ENCODE results near the gene UBE2H. TPM values are rescaled to one million over a fixed set of nuclear protein-coding genes. Genes with fewer than 3 reads are reported as not detected.
"Not testable (repeated sequence)": the region's sequence is repeated elsewhere in the genome, so short reads cannot be mapped to it uniquely, and the experiment has no call there.

The UBE2H gene
- total RNA-seq, 6 donors from 2014 or later = 60.5 to 138 (median 65.4) TPM

DNA sequence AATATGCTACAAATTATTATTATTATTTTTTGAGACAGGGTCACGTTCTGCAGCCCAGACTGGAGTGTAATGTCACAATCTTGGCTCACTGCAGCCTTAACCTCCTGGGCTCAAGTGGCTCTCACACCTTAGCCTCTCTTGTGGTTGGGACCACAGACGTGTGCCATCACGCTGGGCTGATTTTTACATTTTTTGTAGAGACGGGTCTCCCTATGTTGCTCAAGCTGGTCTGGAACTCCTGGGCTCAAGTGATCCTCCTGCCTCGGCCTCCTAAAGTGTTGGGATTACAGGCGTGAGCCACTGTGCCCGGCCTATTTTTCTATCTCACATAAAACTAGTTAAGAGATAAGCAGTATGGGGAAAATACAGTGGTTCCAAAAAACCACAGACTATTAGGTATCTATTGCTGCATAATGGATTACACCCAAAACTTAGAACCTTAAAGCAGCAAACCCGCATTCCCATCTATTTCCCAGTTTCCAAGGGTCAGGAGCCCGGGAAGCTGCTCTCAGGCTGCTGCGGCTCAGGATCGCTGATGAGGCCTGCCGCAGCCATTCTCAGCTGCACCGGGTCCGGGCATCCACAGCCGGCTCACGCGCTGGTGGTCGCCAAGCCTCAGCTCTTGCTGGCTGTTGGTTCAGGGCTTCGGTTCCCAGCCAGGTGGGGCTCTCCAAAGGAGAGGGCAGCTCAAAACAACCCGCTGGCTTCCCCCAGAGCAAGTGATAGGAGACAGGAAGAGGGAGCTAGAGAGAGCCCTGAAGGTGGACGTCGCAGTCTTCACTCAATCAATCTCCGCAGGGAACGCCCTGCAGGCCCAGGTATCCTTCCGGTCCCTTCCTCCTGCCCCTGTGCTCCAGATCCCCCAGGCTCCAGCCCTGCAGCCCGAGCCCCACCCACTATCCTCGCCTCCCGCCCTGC, 128.2 kb downstream of the UBE2H start:
- DNase-seq (peak in 1 of 2 donors; percentile 75), ATAC-seq (ENCODE audit: low FRiP score in 2 of 2) (peak; percentile 39 to 51)
- 36 to 47% methylated on average over 17 to 28 of the region's 28 CpGs for WGBS, 2 donors
- H3K4me3 ChIP-seq = peak overlapping the region in 3 of 4 donors; percentile 54 to 73 (median 60)
- H3K4me1 ChIP-seq = peaks cover 12 to 26% (median 16%) of the 10 kb centered on the region in 4 donors
- TF ChIP-seq EP300 (IDR thresholded peaks at IDR 0.05) (no peak), CTCF (IDR thresholded peaks at IDR 0.05) (no peak), POLR2AphosphoS5 (IDR thresholded peaks at IDR 0.05) (no peak), POLR2A (IDR thresholded peaks at IDR 0.05) (no peak)
- peak overlapping the region in 2 of 4 donors; percentile 77 for H3K27ac ChIP-seq
- H3K9me3 ChIP-seq = no peaks in the 10 kb centered on the region
- no peaks in the 10 kb centered on the region for H3K27me3 ChIP-seq
- H3K36me3 ChIP-seq = no peaks in the 10 kb centered on the region

DNA sequence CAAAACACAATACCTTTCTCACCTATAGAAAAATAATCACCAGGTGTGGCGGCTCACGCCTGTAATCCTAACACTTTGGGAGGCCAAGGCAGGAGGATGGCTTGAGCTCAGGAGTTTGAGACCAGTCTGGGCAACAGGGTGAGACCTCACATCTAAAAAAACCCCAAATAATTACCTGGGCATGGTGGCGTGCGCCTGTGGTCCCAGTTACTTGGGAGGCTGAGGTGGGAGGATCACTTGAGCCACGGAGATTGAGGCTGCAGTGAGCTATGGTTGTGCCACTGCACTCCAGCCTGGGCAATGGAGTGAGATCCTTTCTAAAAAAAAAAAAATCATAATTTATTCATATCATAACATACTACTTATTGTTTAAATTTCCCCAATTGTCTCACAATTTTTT, 129.6 kb downstream of the UBE2H start:
- 99% methylated on average over 5 of the region's 5 CpGs for WGBS, 2 donors
- ATAC-seq (ENCODE audit: low FRiP score in 2 of 2) = not testable (repeated sequence)

DNA sequence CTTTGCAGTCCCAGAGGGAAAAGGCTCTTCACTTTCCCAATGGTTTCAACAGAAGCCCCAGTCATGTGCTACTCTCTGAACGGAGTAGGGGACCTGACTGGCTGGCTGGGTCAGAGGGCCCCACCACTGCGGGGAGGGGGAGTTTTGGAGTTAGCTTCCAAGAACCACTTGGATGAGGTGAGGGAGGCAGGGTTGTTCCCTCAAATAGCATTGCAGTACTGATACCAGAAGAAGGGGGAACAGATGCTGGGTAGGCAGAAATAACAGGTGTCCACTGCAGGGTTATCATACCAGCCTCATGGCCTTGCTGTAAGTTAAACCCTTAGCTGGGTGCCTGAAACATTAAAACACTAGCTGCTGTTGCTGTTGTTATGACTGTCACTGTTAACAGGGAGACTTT, 131.3 kb downstream of the UBE2H start:
- WGBS, 2 donors = 79% methylated on average over 2 of the region's 2 CpGs; no CpG with 5 or more reads in 1 of the 2 donors

More for the DNA sequence above, 129.6 kb downstream of the UBE2H start:
- not testable (repeated sequence) for H3K9me3 ChIP-seq, H3K27ac ChIP-seq, H3K4me3 ChIP-seq, H3K27me3 ChIP-seq, DNase-seq, H3K36me3 ChIP-seq
- H3K4me1 ChIP-seq = peaks cover 9 to 19% (median 16%) of the 10 kb centered on the region in 4 donors

DNA sequence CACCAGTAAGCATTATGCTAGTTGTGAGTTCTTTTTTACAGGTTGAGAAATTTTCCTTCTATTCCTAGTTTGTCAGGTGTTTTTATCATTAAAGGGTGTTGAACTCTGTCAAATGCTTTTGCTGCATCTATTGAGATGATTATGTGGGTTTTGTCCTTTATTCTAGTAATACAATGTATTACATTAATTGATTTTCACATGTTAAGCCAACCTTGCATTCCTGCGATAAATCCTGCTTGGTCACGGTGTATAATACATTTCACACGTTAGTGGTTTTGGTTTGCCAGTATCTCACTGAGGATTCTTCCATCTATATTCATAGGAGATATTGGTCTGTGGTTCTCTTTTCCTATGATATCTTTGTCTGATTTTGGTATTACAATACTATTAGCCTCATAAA, 136.0 kb downstream of the UBE2H start:
- TF ChIP-seq POLR2A (IDR thresholded peaks at IDR 0.05) = no peak
- no peak for TF ChIP-seq EP300 (IDR thresholded peaks at IDR 0.05)
- TF ChIP-seq POLR2AphosphoS5 (IDR thresholded peaks at IDR 0.05) = no peak
- TF ChIP-seq CTCF (IDR thresholded peaks at IDR 0.05) = no peak
- Histone ChIP-seq H3K36me3 (no peaks in the 10 kb centered on the region), H3K4me1 (no peaks in the 10 kb centered on the region), H3K27me3 (no peaks in the 10 kb centered on the region), H3K4me3 (no peak overlapping the region), H3K9me3 (peaks cover 0 to 4% (median 0%) of the 10 kb centered on the region in 4 donors), H3K27ac (no peak overlapping the region)
- DNase-seq (no peak), ATAC-seq (ENCODE audit: low FRiP score in 2 of 2) (no peak)
- WGBS, 2 donors = 93 to 98% methylated on average over 3 of the region's 3 CpGs

More for the DNA sequence above, 131.3 kb downstream of the UBE2H start:
- Histone ChIP-seq H3K36me3 (no peaks in the 10 kb centered on the region), H3K4me1 (peaks cover 9 to 19% (median 16%) of the 10 kb centered on the region in 4 donors), H3K27ac (no peak overlapping the region), H3K9me3 (peaks cover 0 to 4% (median 0%) of the 10 kb centered on the region in 4 donors), H3K4me3 (no peak overlapping the region), H3K27me3 (no peaks in the 10 kb centered on the region)
- ATAC-seq (ENCODE audit: low FRiP score in 2 of 2) (no peak), DNase-seq (no peak)
- no peak for TF ChIP-seq POLR2AphosphoS5 (IDR thresholded peaks at IDR 0.05)
- no peak for TF ChIP-seq EP300 (IDR thresholded peaks at IDR 0.05)
- TF ChIP-seq CTCF (IDR thresholded peaks at IDR 0.05) = no peak
- TF ChIP-seq POLR2A (IDR thresholded peaks at IDR 0.05) = no peak

DNA sequence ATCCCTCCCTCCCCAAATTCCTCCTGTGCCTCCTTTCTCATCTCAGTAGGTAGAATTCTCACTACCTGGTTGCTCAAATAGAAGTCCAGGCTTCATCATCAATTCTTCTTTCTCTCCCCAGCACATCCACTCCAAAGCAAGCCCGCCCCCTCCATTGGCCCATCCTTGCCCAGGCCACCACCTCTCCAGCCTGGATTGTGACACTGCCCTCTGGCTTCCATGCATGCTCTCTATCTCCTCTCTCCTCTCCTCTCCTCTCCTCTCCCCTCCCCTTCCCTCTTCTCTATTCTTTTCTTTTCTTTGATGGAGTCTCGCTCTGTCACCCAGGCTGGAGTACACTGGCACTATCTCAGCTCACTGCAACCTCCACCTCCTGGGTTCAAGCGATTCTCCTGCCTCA, 144.9 kb downstream of the UBE2H start:
- 87 to 96% methylated on average over 2 to 3 of the region's 3 CpGs for WGBS, 2 donors
- ATAC-seq (ENCODE audit: low FRiP score in 2 of 2) (no peak), DNase-seq (no peak)
- no peaks in the 10 kb centered on the region for H3K27me3 ChIP-seq
- H3K36me3 ChIP-seq = no peaks in the 10 kb centered on the region
- H3K27ac ChIP-seq = no peak overlapping the region
- no peaks in the 10 kb centered on the region for H3K9me3 ChIP-seq
- no peaks in the 10 kb centered on the region for H3K4me1 ChIP-seq
- TF ChIP-seq POLR2A (IDR thresholded peaks at IDR 0.05) = no peak
- TF ChIP-seq CTCF (IDR thresholded peaks at IDR 0.05) = no peak
- TF ChIP-seq POLR2AphosphoS5 (IDR thresholded peaks at IDR 0.05) = no peak
- no peak for TF ChIP-seq EP300 (IDR thresholded peaks at IDR 0.05)
- no peak overlapping the region for H3K4me3 ChIP-seq

Data from upper lobe of left lung (tissue), 6 donors.